ENCODE results near the gene SMYD3.

- TF ChIP-seq CTCF (IDR thresholded peaks at IDR 0.05; ENCODE audit: low read depth, low read length, poor library complexity, severe bottlenecking), result no peak
- no peak for TF ChIP-seq EZH2phosphoT487 (IDR thresholded peaks at IDR 0.05; ENCODE audit: borderline replicate concordance, low read length)
Measured at GRCh38 chr1:246005067-246005466, 502.0 kb downstream of the SMYD3 start.

Measured in DOHH2 (cell line).